Activated CD4-positive, alpha-beta memory T cell treated with anti-CD3 and anti-CD28 coated beads for 36 hours (primary cell): ENCODE measurements around the gene RALGDS. TPM values are rescaled to one million over a fixed set of nuclear protein-coding genes. Genes with fewer than 3 reads are reported as not detected.

Experiments
- CTCF ChIA-PET: fragments of 350-600 bp; sonication (Branson Sonifier 250); formaldehyde crosslinking; loops from one replicate; lab custom pipeline; 2021; ENCODE audit warnings: antibody characterized with exemption, inconsistent platforms; lab: Charles Lee
- POLR2A ChIA-PET: fragments of 350-600 bp; sonication (Branson Sonifier 250); formaldehyde crosslinking; loops from one replicate; lab custom pipeline; 2021; ENCODE audit warnings: antibody characterized with exemption; lab: Charles Lee
- DNase-seq: peaks from one replicate; pipeline ENCODE4 v3.0.0-alpha.2; 2020
- H3K27ac Mint-ChIP-seq: one replicate; pipeline ENCODE4 v1.8.0; 2021; ENCODE audit warnings: mixed read lengths
- H3K27me3 Mint-ChIP-seq: one replicate; pipeline ENCODE4 v1.8.0; 2021; ENCODE audit warnings: mixed read lengths
- H3K36me3 Mint-ChIP-seq: one replicate; pipeline ENCODE4 v1.8.0; 2021; ENCODE audit warnings: mixed read lengths
- H3K4me1 Mint-ChIP-seq: one replicate; pipeline ENCODE4 v1.8.0; 2021; ENCODE audit warnings: low read depth, mixed read lengths
- H3K4me3 Mint-ChIP-seq: one replicate; pipeline ENCODE4 v1.8.0; 2021; ENCODE audit warnings: mild to moderate bottlenecking, mixed read lengths
- H3K9me3 Mint-ChIP-seq: one replicate; pipeline ENCODE4 v1.8.0; 2021; ENCODE audit warnings: mixed read lengths
- intact Hi-C: fragments of 100-400 bp; cut with micrococcal nuclease; formaldehyde crosslinking; loops from one replicate; pipeline ENCODE4 v1.15.1; 2023
- total RNA-seq, 2 experiments: library from RNA; stranded (reverse); gene quantifications; one replicate each; pipeline ENCODE4 v1.2.3, GENCODE V29; 2021

The RALGDS gene
- total RNA-seq, 2 experiments from 2014 or later, result 65.4 TPM

DNA sequence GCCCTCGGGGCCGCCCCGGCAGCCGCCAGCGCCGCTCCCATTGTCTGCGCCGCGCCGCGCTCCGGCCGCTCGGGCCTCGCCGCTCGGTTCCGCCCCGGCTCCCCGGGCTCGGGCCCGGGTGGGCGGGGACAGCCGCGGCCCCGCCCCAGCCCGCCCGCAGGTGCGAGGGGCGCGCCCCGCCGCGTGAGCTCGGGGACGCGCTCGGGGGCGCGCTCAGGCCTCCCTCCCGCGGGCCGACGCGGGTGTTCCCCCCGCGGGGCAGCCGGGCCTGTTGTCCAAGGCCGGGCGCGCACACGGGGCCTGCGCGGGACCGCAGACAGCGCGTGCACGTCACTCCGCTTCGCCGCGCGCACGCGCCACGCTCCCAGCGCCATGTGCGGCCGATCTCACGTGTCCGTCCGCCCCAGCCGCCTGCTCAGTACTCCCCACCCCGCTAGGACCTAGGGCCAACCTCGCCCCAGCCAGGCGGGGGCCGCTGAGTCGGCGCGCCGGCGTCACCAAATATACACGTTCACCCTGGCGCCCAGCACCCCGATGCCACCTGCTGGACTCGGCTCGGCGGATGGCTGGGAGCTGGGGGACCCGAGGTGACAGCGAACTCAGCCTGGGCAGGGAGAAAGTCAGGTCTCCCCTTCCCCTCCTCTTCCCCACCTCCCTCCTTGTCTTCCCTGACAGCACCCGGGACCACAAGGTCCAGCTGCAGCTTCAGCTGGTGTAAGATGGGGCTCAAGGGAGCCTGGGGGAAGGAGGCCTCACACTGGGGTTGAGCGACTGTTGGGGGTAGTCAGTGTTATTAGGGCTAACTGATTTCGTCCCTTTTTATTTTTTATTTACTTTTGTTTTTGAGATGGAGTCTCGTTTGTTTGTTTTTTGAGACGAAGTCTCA is 28.3 kb upstream of the RALGDS start:
- DNase-seq, result peak; percentile 90
- intact Hi-C loops, result loop anchor here (1.0 to 10.0 kb wide), 4 partner anchors 119 to 915 kb away; partner anchors contain the start of genes BRD3, GTF3C5 and TSC1
- H3K4me3 Mint-ChIP-seq, result peak overlapping the region; percentile 65
- no peaks in the 10 kb centered on the region for H3K9me3 Mint-ChIP-seq
- no peaks in the 10 kb centered on the region for H3K27me3 Mint-ChIP-seq
- H3K36me3 Mint-ChIP-seq, result no peaks in the 10 kb centered on the region
- POLR2A ChIA-PET, result interaction anchor here (0.5 to 2.1 kb wide), 7 partner anchors 15 to 874 kb away, joined by 3 to 7 read pairs (median 5); partner anchors contain the start of genes GTF3C5 and RALGDS
- CTCF ChIA-PET, result interaction anchor here (0.7 to 10.7 kb wide), 12 partner anchors 9 to 127 kb away, joined by 3 to 552 read pairs (median 7); partner anchors contain the start of genes GTF3C5 and RALGDS
- peak overlapping the region; percentile 62 for H3K27ac Mint-ChIP-seq
- H3K4me1 Mint-ChIP-seq, result peaks cover 33% of the 10 kb centered on the region

DNA sequence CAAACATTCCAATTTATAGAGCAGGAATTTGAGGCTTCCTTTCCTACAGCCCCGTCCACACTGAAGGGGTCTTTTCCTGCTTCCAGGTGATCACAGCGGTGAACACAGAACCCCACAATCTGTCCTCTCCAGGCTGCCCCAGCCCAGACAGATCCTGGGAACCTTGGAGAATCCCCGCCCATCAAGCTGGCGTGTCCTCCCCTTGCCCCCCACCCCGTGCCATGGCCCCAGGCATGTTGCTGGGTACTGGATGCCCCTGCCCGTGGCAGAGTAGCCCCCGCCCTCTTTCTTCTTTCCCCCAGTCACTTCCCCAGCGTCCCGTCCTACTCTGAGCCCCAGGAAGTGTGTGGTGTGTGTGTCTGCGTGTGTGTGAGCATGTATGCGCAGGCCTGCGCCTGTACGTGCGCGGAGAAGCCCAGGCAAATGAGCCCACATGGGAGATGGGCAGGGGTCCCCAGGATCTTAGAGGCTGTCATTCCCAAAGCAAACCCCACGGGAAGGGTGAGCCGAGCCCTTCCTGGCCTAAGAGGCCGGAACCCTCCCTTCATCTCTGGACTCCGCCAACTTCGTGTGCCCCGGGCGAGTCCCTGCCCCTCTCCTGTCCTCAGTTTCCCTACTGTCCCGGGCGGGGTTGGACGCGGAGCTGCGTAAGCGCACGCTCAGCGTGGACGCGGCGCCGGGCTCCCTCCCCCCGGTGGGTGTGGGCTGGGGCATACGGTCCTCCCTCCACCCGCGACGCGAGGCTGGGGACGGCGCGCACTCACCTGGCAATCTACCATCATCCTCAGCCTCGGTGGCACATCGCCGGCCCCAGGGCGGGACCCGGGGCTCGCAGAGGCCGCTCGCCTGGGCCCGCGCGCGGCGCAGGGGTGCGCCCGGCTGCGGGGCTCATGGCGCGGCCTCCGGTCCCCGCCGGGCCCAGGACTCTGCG is 27.4 kb upstream of the RALGDS start:
- Mint-ChIP-seq H3K36me3 (no peaks in the 10 kb centered on the region), H3K27ac (peak overlapping the region; percentile 92), H3K9me3 (no peaks in the 10 kb centered on the region), H3K4me1 (peaks cover 40% of the 10 kb centered on the region), H3K27me3 (no peaks in the 10 kb centered on the region), H3K4me3 (peak overlapping the region; percentile 94)
- ChIA-PET POLR2A (interaction anchor here (0.5 to 2.1 kb wide), 8 partner anchors 14 to 875 kb away, joined by 3 to 7 read pairs (median 4); partner anchors contain the start of genes GTF3C5 and RALGDS), CTCF (interaction anchor here (0.6 to 10.7 kb wide), 25 partner anchors 10 to 270 kb away, joined by 3 to 552 read pairs (median 6); partner anchors contain the start of genes GBGT1, GTF3C5, RALGDS and REXO4)
- DNase-seq, result peak; percentile 66
- intact Hi-C loops, result loop anchor here (1.0 to 10.0 kb wide), 5 partner anchors 45 to 916 kb away; partner anchors contain the start of genes BRD3, GTF3C5 and TSC1

DNA sequence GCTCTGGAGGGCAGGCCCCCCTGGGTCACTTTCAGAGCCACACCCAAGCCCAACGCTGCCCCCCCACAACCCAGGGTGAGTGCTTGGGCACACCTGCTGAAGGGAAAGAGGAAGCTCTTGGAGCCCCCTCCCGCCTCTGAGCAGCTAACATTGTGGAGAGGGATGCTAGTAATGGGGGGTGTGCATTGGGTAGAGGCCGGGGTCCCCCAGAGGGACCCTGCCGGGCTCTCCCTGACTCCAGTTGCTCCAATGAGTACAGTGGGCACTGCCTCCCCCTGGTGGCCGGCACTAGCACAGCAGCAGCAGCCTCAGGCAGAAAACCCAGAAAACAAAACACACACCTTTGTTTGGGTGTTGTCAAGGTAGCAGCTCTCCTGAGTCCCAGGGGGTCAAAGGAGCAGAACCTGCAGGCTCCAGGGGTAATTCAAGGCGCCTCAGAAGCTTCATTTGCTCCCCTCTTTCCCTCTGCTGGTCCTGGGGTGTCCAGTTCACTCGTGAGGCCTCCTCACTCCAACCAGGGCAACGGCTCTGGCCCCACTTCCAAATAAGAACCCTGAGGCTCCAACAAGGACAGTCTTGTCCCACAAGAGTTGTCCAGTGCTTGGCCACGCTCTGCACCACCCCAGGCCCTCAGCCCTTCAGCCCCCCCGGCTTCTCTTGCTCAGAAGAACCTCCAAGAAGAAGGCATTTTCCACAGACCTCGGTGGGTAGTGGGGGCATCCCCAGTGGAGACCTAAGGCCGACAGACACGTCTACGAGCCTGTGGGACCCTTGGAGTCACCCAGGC is 26.6 kb upstream of the RALGDS start:
- Mint-ChIP-seq H3K36me3 (no peaks in the 10 kb centered on the region), H3K9me3 (no peaks in the 10 kb centered on the region), H3K4me3 (peak overlapping the region; percentile 94), H3K27me3 (no peaks in the 10 kb centered on the region), H3K27ac (peak overlapping the region; percentile 92), H3K4me1 (peaks cover 49% of the 10 kb centered on the region)
- CTCF ChIA-PET, result interaction anchor here (0.6 to 10.7 kb wide), 23 partner anchors 8 to 271 kb away, joined by 3 to 552 read pairs (median 4); partner anchors contain the start of genes GBGT1, GFI1B, GTF3C5 and REXO4
- DNase-seq, result peak; percentile 90
- intact Hi-C loops, result loop anchor here (1.0 to 10.0 kb wide), 7 partner anchors 32 to 917 kb away; partner anchors contain the start of genes BRD3 and TSC1
- POLR2A ChIA-PET, result interaction anchor here (0.8 to 2.1 kb wide), 3 partner anchors 13 to 84 kb away, joined by 3 to 5 read pairs (median 4); partner anchors contain the start of gene RALGDS

DNA sequence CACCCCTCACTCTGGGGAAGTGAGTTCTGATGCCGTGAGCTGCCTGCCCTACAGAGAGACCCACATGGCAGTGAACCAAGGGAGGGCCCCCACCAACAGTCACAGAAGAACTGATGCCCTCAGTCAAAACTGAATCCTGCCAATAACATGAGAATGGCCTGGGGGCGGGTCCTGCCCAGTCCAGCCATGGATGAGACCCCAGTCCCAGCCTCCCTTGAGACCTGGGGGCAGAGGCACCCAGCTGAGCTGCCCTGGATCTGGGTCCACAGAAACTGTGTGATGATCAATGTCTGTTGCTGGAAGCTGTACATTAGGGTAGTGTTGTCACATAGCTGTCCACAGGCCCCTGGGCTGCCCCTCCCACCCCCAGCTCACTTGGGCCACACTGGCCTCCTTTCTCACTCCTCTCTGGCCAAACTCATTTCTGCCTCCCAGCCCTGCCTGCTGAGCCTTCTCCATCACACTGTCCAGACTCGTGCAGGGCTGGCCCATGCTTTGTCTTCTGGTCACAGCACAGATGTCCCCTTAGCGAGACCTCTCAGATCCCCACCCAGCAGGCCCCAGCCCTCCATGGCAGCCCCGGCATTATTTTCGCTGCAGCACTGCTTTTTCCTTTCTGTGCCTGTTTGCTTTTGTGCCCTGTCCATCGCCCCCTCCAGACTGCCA is 25.8 kb upstream of the RALGDS start:
- H3K9me3 Mint-ChIP-seq, result no peaks in the 10 kb centered on the region
- no peak for DNase-seq
- peak overlapping the region; percentile 92 for H3K27ac Mint-ChIP-seq
- no peaks in the 10 kb centered on the region for H3K36me3 Mint-ChIP-seq
- H3K4me3 Mint-ChIP-seq, result peak overlapping the region; percentile 94
- H3K4me1 Mint-ChIP-seq, result peaks cover 56% of the 10 kb centered on the region
- ChIA-PET POLR2A (interaction anchor here (1.0 to 2.1 kb wide), 2 partner anchors 13 to 26 kb away, joined by 4 to 5 read pairs; partner anchors contain the start of gene RALGDS), CTCF (interaction anchor here (0.6 to 10.7 kb wide), 21 partner anchors 9 to 271 kb away, joined by 3 to 552 read pairs (median 5); partner anchors contain the start of genes GBGT1, GFI1B, GTF3C5 and RALGDS)
- intact Hi-C loops, result loop anchor here (1.0 to 10.0 kb wide), 6 partner anchors 32 to 918 kb away; partner anchors contain the start of genes BRD3 and TSC1
- H3K27me3 Mint-ChIP-seq, result no peaks in the 10 kb centered on the region

DNA sequence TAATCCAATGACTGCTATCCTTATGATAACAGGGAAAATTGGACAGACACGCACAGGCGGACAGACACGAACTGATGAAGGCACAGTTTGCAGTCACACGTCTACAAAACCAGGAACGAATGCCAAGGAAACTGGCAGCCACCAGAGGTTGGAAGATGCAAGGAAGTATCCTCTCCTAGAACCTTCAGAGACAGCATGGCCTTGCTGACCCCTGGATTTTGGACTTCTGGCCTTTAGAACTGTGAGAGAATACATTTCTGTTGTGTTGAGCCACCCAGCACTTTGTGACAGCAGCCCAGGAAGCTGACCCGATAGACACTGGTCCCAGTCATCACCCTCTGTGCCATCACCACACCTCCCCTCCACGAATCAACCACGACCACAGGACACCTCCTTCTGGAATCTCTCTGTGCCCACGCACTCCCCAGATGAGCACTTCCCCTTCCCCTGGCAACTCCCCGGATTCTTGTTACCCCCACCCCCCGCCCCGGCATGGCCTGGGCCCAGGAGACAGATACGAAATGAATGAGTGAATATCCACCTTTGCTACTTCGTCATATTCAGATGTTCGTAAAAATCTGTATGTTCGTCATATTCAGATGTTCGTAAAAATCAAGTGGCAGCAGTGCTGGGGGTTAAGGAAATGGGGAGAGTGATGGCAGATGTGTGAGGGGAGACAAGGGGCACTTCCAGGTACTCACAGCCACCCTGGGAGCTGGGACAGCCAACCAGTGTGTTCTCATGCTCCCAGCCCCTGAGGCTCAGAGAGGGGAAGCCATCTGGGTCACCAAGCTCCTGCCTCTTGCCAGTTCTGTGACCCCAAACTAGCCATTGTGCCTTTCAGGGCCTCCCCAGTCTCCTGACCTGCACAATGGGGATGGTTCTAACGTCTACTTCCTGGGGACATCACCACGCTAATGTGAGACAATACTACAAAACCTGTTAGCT is 24.1 kb upstream of the RALGDS start:
- peak overlapping the region; percentile 88 for H3K27ac Mint-ChIP-seq
- CTCF ChIA-PET, result interaction anchor here (0.9 to 10.7 kb wide), 22 partner anchors 8 to 145 kb away, joined by 3 to 552 read pairs (median 8); partner anchors contain the start of genes GTF3C5 and RALGDS
- H3K9me3 Mint-ChIP-seq, result no peaks in the 10 kb centered on the region
- POLR2A ChIA-PET, result interaction anchor here (0.7 to 2.9 kb wide), 9 partner anchors 10 to 115 kb away, joined by 3 to 42 read pairs (median 4); partner anchors contain the start of gene GTF3C5
- DNase-seq, result peak; percentile 19
- intact Hi-C loops, result loop anchor here (1.0 to 10.0 kb wide), 7 partner anchors 12 to 920 kb away; partner anchors contain the start of genes BRD3, GTF3C5, RALGDS and TSC1
- H3K36me3 Mint-ChIP-seq, result no peaks in the 10 kb centered on the region
- H3K4me3 Mint-ChIP-seq, result no peak overlapping the region
- peaks cover 70% of the 10 kb centered on the region for H3K4me1 Mint-ChIP-seq
- H3K27me3 Mint-ChIP-seq, result no peaks in the 10 kb centered on the region

DNA sequence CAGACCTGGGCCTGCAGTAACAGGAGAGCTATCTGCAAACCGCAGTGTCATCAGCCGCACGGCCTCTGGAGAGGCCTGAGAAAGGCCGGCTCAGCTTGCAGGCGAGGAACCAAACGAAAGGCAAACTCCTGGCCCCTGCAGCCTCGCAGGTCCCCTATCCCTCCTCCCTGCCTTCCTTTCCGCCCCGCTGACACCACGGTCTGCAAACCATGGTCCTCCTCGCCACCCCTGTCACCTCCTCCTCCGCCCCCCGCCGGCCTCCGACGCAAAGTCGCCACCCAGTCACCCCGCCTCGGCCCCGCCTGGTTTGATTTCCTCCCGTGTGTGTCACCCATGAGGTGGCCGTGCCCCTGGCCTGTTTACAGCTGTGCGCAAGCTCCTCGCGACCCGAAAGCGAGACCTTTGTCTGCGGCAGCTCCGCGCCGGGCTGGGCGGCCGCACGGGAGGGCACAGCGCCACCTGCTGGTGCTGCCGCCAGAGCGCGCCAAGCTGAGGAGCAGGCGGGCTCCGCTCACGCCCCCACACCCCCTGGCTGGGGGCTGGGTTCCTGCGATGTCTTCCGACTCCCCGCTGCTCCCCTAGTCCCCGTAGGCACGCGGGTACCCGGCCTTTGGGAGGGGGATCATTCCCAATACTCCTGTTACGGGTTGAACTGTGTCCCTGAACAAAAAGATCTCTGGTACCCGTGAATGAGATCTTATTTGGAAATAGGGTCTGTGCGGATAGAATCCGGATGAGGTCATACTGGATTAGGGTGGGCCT is 23.3 kb upstream of the RALGDS start:
- POLR2A ChIA-PET, result interaction anchor here (0.9 to 2.9 kb wide), 11 partner anchors 9 to 114 kb away, joined by 3 to 42 read pairs (median 4); partner anchors contain the start of gene GTF3C5
- intact Hi-C loops, result loop anchor here (1.0 to 10.0 kb wide), 6 partner anchors 11 to 920 kb away; partner anchors contain the start of genes BRD3, GTF3C5, RALGDS and TSC1
- Mint-ChIP-seq H3K9me3 (no peaks in the 10 kb centered on the region), H3K4me3 (peak overlapping the region; percentile 67), H3K27ac (peak overlapping the region; percentile 88), H3K36me3 (no peaks in the 10 kb centered on the region), H3K4me1 (peaks cover 70% of the 10 kb centered on the region), H3K27me3 (no peaks in the 10 kb centered on the region)
- DNase-seq, result peak; percentile 98
- CTCF ChIA-PET, result interaction anchor here (0.6 to 10.7 kb wide), 31 partner anchors 10 to 1181 kb away, joined by 3 to 552 read pairs (median 4); partner anchors contain the start of genes GTF3C5, MED22, RALGDS and RPL7A

DNA sequence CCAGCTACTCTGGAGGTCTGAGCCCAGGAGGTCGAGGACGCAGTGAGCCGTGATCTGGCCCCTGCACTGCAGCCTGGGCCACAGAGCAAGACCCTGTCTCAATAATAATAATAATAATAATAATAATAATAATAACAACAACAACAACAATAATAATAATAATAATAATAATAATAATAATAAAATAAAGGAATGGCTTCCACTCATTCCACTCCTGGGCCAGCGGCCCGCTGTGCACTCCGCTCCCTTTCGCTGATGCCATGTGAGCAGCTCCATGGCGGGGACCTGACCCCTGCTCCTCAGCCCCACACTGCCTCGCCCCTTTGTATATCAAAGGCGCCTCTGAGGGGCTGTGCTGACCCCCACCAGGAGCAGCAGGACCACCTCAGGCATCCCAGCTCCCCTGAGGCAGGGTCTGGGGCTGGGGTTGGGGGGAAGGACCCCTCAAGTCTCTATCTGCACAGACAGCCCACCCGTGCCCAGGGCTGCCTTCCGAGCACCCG is 22.6 kb upstream of the RALGDS start:
- intact Hi-C loops, result loop anchor here (1.0 to 10.0 kb wide), 6 partner anchors 10 to 921 kb away; partner anchors contain the start of genes BRD3, GTF3C5, RALGDS and TSC1
- CTCF ChIA-PET, result interaction anchor here (0.6 to 10.7 kb wide), 32 partner anchors 10 to 885 kb away, joined by 3 to 552 read pairs (median 4); partner anchors contain the start of genes GTF3C5, MED22, RALGDS and RPL7A
- Mint-ChIP-seq H3K36me3 (no peaks in the 10 kb centered on the region), H3K4me3 (peak overlapping the region; percentile 67), H3K4me1 (peaks cover 74% of the 10 kb centered on the region), H3K27me3 (no peaks in the 10 kb centered on the region), H3K27ac (peak overlapping the region; percentile 88), H3K9me3 (no peaks in the 10 kb centered on the region)
- DNase-seq, result no peak
- POLR2A ChIA-PET, result interaction anchor here (0.6 to 2.9 kb wide), 12 partner anchors 8 to 227 kb away, joined by 3 to 42 read pairs (median 4); partner anchors contain the start of gene GTF3C5
